Tongue (tissue), 3 donors: Measurements from ENCODE around the gene SRBD1. TPM values are rescaled to one million over a fixed set of nuclear protein-coding genes. Genes with fewer than 3 reads are reported as not detected.

Source experiments
- DNase-seq: peaks from one replicate; pipeline ENCODE4 v3.0.0-alpha.2; 2015
- small RNA-seq: library from RNA; depleted of rRNA; stranded (forward); fragments of <200 nt; gene quantifications from one replicate; pipeline ENCODE3, GENCODE V24; 2014; ENCODE audit warnings: low replicate concordance
- total RNA-seq: library from RNA; depleted of rRNA; stranded (reverse); fragments of >200 nt; gene quantifications from one replicate; pipeline ENCODE4 v1.2.3, GENCODE V29; 2014

SRBD1 gene
- total RNA-seq, 1 donor from 2014 or later, result 25.1 TPM

DNA sequence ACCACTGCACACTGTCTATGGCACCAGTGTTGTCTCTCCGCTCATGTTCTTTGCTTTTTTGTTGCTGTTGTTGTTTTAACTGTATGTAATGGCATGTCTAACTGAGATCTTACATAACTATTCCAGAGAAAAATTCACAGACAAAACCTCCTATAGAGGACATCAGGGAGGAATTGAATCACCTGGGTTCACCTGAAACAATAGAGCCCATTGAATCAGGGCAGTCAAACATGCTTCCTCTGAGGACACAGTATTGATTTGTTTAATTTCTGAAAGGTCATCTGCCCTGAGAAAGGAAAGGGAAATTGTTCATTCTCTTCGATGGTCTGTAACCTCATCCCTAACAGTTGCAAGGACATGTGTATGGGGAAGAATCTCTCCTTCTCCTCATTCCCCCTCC, 237.5 kb downstream of the SRBD1 start:
- DNase-seq, result no peak

DNA sequence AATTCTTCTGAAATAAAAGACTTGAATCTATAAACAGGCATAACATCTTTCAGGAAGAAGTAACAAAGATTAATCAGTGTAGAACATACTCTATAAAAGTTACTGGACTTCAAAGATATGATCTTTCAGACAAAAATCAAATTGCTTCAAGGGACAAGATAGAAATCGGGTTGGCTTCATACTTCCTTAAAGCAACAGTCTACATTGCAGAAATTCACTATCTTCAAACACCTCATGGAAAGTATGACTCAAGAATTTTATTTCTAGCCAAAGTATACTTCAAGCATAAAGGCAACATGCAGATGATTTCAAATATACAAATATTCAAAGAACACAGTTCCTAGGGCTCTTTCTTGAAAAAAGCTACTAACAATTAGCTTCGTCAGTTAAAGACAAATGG, 240.7 kb downstream of the SRBD1 start:
- no peak for DNase-seq

GRCh38 chr2:45368792-45369191, 242.3 kb downstream of the SRBD1 start:
- no peak for DNase-seq

- no peak for DNase-seq
Observed at GRCh38 chr2:45361666-45362065, 249.4 kb downstream of the SRBD1 start.

DNA sequence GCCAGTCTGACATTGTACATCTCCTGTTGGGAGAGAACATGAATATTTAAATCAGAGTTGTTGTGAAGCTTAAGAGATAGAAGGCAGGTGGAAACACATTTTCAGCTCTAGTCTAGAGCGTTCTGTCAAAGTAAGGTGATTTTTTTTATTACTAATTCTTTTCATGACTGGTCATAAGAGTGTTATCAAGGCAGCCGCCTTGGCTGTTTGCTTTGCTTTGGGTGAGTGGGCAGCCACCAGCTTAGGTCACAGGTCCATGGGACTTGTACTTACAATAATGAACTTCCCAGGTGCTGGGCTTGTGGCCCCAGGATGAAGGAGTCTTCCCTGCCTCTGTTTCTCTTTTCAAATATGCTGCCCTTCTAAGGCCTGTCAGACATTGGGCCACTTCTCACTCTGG, 256.3 kb downstream of the SRBD1 start:
- DNase-seq, result no peak

- DNase-seq, result no peak
Observed at GRCh38 chr2:45353879-45354278, 257.2 kb downstream of the SRBD1 start.

GRCh38 chr2:45352506-45352905, 258.6 kb downstream of the SRBD1 start:
- DNase-seq, result no peak

DNA sequence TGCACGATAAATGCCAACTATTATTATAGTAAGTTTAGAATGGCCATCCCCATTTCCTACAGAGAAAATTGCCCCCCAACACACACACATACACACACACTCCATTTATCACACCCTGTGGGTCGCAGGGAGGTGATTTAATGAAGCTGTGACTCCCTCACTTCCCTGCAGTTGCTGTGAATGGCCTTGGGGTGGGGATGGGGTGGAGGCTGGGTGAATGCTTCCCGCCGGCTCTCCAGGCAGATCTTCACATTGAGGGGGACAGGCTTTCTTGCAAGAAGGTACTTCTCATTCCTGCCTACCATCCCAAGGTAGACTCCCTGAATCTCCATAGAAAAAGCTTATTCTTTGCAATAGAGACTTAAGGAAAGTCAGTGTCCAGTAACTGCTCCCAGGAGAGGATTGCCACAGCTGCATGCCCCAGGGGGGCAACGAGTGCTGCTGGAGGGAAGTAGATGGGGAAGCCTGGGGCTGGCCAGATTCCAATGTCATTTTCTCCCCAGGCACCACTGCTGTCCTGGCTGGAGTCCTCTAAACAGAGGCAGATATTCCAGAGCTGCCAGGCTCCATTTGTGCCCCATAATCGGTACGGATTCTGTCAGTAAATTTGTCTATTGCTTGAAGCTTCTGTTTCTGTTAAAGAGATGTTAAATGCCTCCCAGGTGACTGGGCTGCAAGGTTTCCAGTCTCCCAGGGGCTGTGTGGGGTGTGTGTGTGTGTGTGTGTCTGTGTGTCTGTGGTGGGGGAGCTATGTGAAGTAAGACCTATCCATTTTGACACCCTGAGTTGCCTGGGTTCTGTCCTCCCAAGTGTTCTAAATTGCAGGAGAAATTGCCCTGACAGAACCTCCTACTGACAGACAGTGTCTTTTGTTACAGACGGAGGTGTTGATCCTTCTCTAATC, 265.5 kb downstream of the SRBD1 start:
- no peak for DNase-seq

DNA sequence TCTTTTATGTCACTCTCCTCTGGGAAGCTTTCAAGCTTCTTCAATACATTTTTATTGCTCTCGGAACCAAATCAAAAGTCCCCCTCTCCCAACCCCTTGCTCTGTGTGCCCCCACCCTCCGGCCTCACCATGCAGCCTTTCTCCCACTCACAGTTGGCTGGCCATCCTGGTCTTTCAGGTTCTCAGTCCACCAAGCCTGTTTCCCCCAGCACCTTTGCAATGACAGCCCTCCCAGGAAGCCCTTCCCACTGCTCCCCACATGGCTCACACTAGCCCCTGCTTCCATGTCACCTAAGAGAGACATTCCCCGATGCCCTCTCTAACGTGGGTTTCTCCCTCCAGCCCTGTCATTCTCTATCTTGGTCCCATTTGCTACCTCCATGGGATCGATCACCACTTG, 266.6 kb downstream of the SRBD1 start:
- DNase-seq, result no peak

DNA sequence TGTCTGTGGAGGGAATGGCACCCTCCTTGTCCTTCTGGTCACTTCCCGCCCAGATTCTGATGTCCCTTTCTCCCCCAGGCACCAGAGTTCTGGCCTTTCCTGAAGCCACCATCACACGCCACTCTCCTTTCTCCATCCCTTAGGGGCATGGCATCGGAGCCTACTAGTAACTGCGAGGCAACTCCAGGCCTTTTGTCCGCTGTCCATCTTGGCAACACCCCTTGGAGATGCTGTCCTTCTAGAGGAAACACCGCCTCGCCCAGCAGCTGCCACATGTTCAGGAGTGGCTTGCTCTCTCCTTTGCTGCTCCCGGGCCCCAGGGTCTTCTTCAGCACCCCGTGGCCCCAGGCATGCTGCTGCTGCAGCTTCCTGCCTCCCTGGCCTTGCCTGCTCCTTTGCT, 267.0 kb downstream of the SRBD1 start:
- DNase-seq, result peak; percentile 22

GRCh38 chr2:45343251-45344017, 267.6 kb downstream of the SRBD1 start:
- DNase-seq, result peak; percentile 30

- DNase-seq, result peak; percentile 32
Observed at GRCh38 chr2:45340318-45340717, 270.7 kb downstream of the SRBD1 start.

- DNase-seq, result no peak
Observed at GRCh38 chr2:45339253-45339652, 271.8 kb downstream of the SRBD1 start.

Small RNA genes within 50 kb of the gene (small RNA-seq; reads per million reads assigned to genes)
- not detected for gene RN7SL414P

Other genes with a start within 250 kb of the SRBD1 start
- 15.7 TPM for gene PRKCE, start 40.4 kb upstream of the SRBD1 start, total RNA-seq